ENCODE data around the gene MYO3B. TPM values are rescaled to one million over a fixed set of nuclear protein-coding genes. Genes with fewer than 3 reads are reported as not detected.

The MYO3B gene
- total RNA-seq, 1 experiment from 2014 or later: not detected

GRCh38 chr2:170514140-170514539, 336.2 kb downstream of the MYO3B start:
- Mint-ChIP-seq H3K36me3 (ENCODE audit: insufficient read depth, unreplicated experiment) (no peaks in the 10 kb centered on the region), H3K4me1 (ENCODE audit: insufficient read depth, unreplicated experiment) (no peaks in the 10 kb centered on the region), H3K27me3 (ENCODE audit: insufficient read depth, unreplicated experiment) (no peaks in the 10 kb centered on the region), H3K4me3 (ENCODE audit: unreplicated experiment) (no peak overlapping the region), H3K27ac (ENCODE audit: low read depth, unreplicated experiment) (no peak overlapping the region), H3K9me3 (ENCODE audit: unreplicated experiment) (no peaks in the 10 kb centered on the region)
- POLR2A ChIA-PET: no interaction called here
- intact Hi-C loops (cut with micrococcal nuclease): no loop called here
- no TSS peak for BruUV-seq (replicated peaks)
- TF ChIP-seq CTCF (IDR thresholded peaks at IDR 0.05; ENCODE audit: unreplicated experiment): no peak
- no peak for DNase-seq (ENCODE audit: unreplicated experiment)
- CTCF ChIA-PET: interaction anchor here (1.3 kb wide), 1 partner anchor 16 kb away, joined by 4 read pairs; no protein-coding TSS in a partner anchor

- no peak for TF ChIP-seq CTCF (IDR thresholded peaks at IDR 0.05; ENCODE audit: unreplicated experiment)
- Mint-ChIP-seq H3K9me3 (ENCODE audit: unreplicated experiment) (no peaks in the 10 kb centered on the region), H3K36me3 (ENCODE audit: insufficient read depth, unreplicated experiment) (no peaks in the 10 kb centered on the region), H3K27ac (ENCODE audit: low read depth, unreplicated experiment) (no peak overlapping the region), H3K27me3 (ENCODE audit: insufficient read depth, unreplicated experiment) (no peaks in the 10 kb centered on the region), H3K4me3 (ENCODE audit: unreplicated experiment) (no peak overlapping the region), H3K4me1 (ENCODE audit: insufficient read depth, unreplicated experiment) (no peaks in the 10 kb centered on the region)
- intact Hi-C loops (cut with micrococcal nuclease): no loop called here
- no peak for DNase-seq (ENCODE audit: unreplicated experiment)
- BruUV-seq (replicated peaks): no TSS peak
- CTCF ChIA-PET: no interaction called here
- POLR2A ChIA-PET: interaction anchor here (0.9 kb wide), 1 partner anchor 220 kb away, joined by 3 read pairs; no protein-coding TSS in a partner anchor
Observed at GRCh38 chr2:170517538-170517937, 339.6 kb downstream of the MYO3B start.

GRCh38 chr2:170518911-170519310, 341.0 kb downstream of the MYO3B start:
- H3K9me3 Mint-ChIP-seq (ENCODE audit: unreplicated experiment): no peaks in the 10 kb centered on the region
- H3K27me3 Mint-ChIP-seq (ENCODE audit: insufficient read depth, unreplicated experiment): no peaks in the 10 kb centered on the region
- POLR2A ChIA-PET: no interaction called here
- no TSS peak for BruUV-seq (replicated peaks)
- TF ChIP-seq CTCF (IDR thresholded peaks at IDR 0.05; ENCODE audit: unreplicated experiment): no peak
- H3K27ac Mint-ChIP-seq (ENCODE audit: low read depth, unreplicated experiment): no peak overlapping the region
- no peaks in the 10 kb centered on the region for H3K4me1 Mint-ChIP-seq (ENCODE audit: insufficient read depth, unreplicated experiment)
- intact Hi-C loops (cut with micrococcal nuclease): no loop called here
- no peak for DNase-seq (ENCODE audit: unreplicated experiment)
- CTCF ChIA-PET: interaction anchor here (0.6 to 1.1 kb wide), 2 partner anchors 21 to 127 kb away, joined by 3 to 4 read pairs; no protein-coding TSS in a partner anchor
- no peak overlapping the region for H3K4me3 Mint-ChIP-seq (ENCODE audit: unreplicated experiment)
- H3K36me3 Mint-ChIP-seq (ENCODE audit: insufficient read depth, unreplicated experiment): no peaks in the 10 kb centered on the region

DNA sequence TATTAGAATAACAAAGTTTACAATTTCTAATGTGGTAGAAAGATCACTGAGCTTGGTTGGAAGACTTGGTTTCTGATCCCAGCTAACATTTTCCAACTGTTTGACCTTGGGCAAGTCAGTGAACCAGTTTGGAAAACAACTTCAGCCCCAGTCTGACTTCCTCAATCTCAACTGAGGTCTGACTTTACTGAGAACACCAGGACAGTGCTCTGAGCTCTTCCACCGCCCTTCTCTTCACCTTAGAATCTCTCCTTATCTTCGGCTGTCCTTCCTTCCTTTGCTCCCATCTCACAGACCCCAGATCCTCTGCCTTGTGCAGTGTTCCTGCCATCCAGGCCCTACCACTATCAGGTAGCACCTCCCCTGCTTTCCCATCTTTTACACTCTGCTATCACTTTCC, 343.4 kb downstream of the MYO3B start:
- no peak for DNase-seq (ENCODE audit: unreplicated experiment)
- Mint-ChIP-seq H3K27ac (ENCODE audit: low read depth, unreplicated experiment) (no peak overlapping the region), H3K27me3 (ENCODE audit: insufficient read depth, unreplicated experiment) (no peaks in the 10 kb centered on the region), H3K36me3 (ENCODE audit: insufficient read depth, unreplicated experiment) (no peaks in the 10 kb centered on the region), H3K4me3 (ENCODE audit: unreplicated experiment) (no peak overlapping the region), H3K4me1 (ENCODE audit: insufficient read depth, unreplicated experiment) (peaks cover 12% of the 10 kb centered on the region), H3K9me3 (ENCODE audit: unreplicated experiment) (no peaks in the 10 kb centered on the region)
- TF ChIP-seq CTCF (IDR thresholded peaks at IDR 0.05; ENCODE audit: unreplicated experiment): no peak
- ChIA-PET CTCF (interaction anchor here (0.9 kb wide), 1 partner anchor 35 kb away, joined by 3 read pairs; no protein-coding TSS in a partner anchor), POLR2A (interaction anchor here (0.9 to 1.0 kb wide), 2 partner anchors 16 to 95 kb away, joined by 3 read pairs; no protein-coding TSS in a partner anchor)
- intact Hi-C loops (cut with micrococcal nuclease): no loop called here
- no TSS peak for BruUV-seq (replicated peaks)
